ENCODE results near the gene RASAL2. TPM values are rescaled to one million over a fixed set of nuclear protein-coding genes. Genes with fewer than 3 reads are reported as not detected.

Gene RASAL2
- total RNA-seq, 3 donors from 2014 or later: 28.5 to 41.0 (median 40.5) TPM

- Histone ChIP-seq H3K27ac (no peak overlapping the region), H3K4me3 (no peak overlapping the region), H3K9me3 (peaks cover 0 to 7% of the 10 kb centered on the region in 2 donors), H3K4me1 (no peaks in the 10 kb centered on the region), H3K27me3 (no peaks in the 10 kb centered on the region), H3K36me3 (no peaks in the 10 kb centered on the region)
- intact Hi-C loops (cut with DNase I; ENCODE audit: low total_unique reads): no loop called here
- DNase-seq (ENCODE audit: low spot score in 2 of 2): no peak
- TF ChIP-seq POLR2AphosphoS5 (IDR thresholded peaks at IDR 0.05) (no peak), CTCF (IDR thresholded peaks at IDR 0.05) (no peak), POLR2A (IDR thresholded peaks at IDR 0.05) (no peak)
Observed at GRCh38 chr1:178275553-178275952, 181.6 kb downstream of the RASAL2 start.

GRCh38 chr1:178277793-178278530, 184.1 kb downstream of the RASAL2 start:
- peaks cover 0 to 7% of the 10 kb centered on the region in 2 donors for H3K9me3 ChIP-seq
- H3K4me1 ChIP-seq: no peaks in the 10 kb centered on the region
- no peak overlapping the region for H3K4me3 ChIP-seq
- TF ChIP-seq POLR2A (IDR thresholded peaks at IDR 0.05) (no peak), POLR2AphosphoS5 (IDR thresholded peaks at IDR 0.05) (no peak), CTCF (IDR thresholded peaks at IDR 0.05) (no peak)
- intact Hi-C loops (cut with DNase I; ENCODE audit: low total_unique reads): no loop called here
- H3K36me3 ChIP-seq: no peaks in the 10 kb centered on the region
- no peak for DNase-seq (ENCODE audit: low spot score in 2 of 2)
- no peak overlapping the region for H3K27ac ChIP-seq
- no peaks in the 10 kb centered on the region for H3K27me3 ChIP-seq

- Histone ChIP-seq H3K4me1 (no peaks in the 10 kb centered on the region), H3K4me3 (no peak overlapping the region), H3K36me3 (no peaks in the 10 kb centered on the region), H3K27ac (no peak overlapping the region), H3K27me3 (no peaks in the 10 kb centered on the region), H3K9me3 (peaks cover 0 to 7% of the 10 kb centered on the region in 2 donors)
- DNase-seq (ENCODE audit: low spot score in 2 of 2): no peak
- TF ChIP-seq POLR2AphosphoS5 (IDR thresholded peaks at IDR 0.05) (no peak), CTCF (IDR thresholded peaks at IDR 0.05) (no peak), POLR2A (IDR thresholded peaks at IDR 0.05) (no peak)
- intact Hi-C loops (cut with DNase I; ENCODE audit: low total_unique reads): no loop called here
Observed at GRCh38 chr1:178278916-178279686, 185.2 kb downstream of the RASAL2 start.

GRCh38 chr1:178282949-178283367, 189.1 kb downstream of the RASAL2 start:
- no peak for DNase-seq (ENCODE audit: low spot score in 2 of 2)
- no peak for TF ChIP-seq POLR2AphosphoS5 (IDR thresholded peaks at IDR 0.05)
- peak in 2 of 3 donors; percentile 21 to 34 for TF ChIP-seq CTCF (IDR thresholded peaks at IDR 0.05)
- intact Hi-C loops (cut with DNase I; ENCODE audit: low total_unique reads): no loop called here
- Histone ChIP-seq H3K9me3 (peaks cover 0 to 4% of the 10 kb centered on the region in 2 donors), H3K27me3 (no peaks in the 10 kb centered on the region), H3K27ac (no peak overlapping the region), H3K36me3 (no peaks in the 10 kb centered on the region), H3K4me1 (no peaks in the 10 kb centered on the region), H3K4me3 (no peak overlapping the region)

- H3K4me3 ChIP-seq: no peak overlapping the region
- H3K27me3 ChIP-seq: no peaks in the 10 kb centered on the region
- H3K9me3 ChIP-seq: no peaks in the 10 kb centered on the region
- no peaks in the 10 kb centered on the region for H3K4me1 ChIP-seq
- DNase-seq (ENCODE audit: low spot score in 2 of 2): peak in 1 of 2 donors; percentile 20
- no peak overlapping the region for H3K27ac ChIP-seq
- intact Hi-C loops (cut with DNase I; ENCODE audit: low total_unique reads): no loop called here
- no peak for TF ChIP-seq POLR2A (IDR thresholded peaks at IDR 0.05)
- no peak for TF ChIP-seq CTCF (IDR thresholded peaks at IDR 0.05)
- TF ChIP-seq POLR2AphosphoS5 (IDR thresholded peaks at IDR 0.05): no peak
- no peaks in the 10 kb centered on the region for H3K36me3 ChIP-seq
Observed at GRCh38 chr1:178283409-178283808, 189.5 kb downstream of the RASAL2 start.
